ENCODE results near the gene PCBP4. TPM values are rescaled to one million over a fixed set of nuclear protein-coding genes. Genes with fewer than 3 reads are reported as not detected.

The PCBP4 gene
- total RNA-seq, 1 experiment from 2014 or later = 28.7 TPM

DNA sequence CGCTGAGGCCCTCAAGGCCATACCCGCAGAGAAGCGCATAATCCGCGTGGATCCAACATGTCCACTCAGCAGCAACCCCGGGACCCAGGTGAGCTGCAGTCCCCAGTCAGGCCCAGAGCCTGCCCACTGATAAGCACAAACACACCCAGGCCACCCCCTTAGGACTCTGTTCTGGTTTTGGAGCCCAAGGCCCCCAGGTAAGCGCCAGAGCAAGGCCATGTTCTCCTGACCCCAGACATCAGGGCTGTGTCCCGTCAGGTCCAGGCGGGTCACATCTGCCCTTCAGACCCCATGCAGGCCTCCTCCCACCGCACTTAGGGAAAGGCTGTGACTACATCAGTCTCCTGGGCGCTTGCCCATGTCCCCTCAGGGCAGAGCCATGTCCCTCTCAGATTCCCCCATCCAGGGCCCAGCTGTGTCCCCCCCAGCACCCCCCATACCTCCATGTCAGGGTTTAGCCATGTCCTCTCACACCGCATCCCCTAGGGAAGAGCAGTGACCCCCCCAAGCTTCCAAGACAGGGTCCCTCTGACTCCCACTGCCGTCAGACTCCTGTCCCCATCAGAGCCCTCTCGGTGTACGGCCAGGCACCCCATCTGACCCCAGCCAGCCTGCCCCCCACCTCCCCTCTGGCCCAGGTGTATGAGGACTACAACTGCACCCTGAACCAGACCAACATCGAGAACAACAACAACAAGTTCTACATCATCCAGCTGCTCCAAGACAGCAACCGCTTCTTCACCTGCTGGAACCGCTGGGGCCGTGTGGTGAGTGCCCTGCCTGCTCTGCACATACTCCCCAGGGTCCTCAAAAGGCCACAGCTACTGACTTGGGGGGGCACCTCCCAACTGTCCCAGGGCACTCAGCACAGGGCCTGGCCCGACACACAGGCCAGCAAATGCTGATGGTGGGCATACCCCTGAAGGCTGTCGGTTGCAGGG is 23.5 kb downstream of the PCBP4 start:
- peaks cover 17% of the 10 kb centered on the region for H3K4me1 Mint-ChIP-seq
- ChIA-PET POLR2A (interaction anchor here (1.3 kb wide), 1 partner anchor 48 kb away, joined by 4 read pairs; no protein-coding TSS in a partner anchor), CTCF (interaction anchor here (1.1 to 3.4 kb wide), 7 partner anchors 11 to 124 kb away, joined by 7 to 49 read pairs (median 14); partner anchors contain the start of genes ABHD14A, ABHD14B, ACY1 and GPR62)
- no peak overlapping the region for H3K27ac Mint-ChIP-seq
- H3K27me3 Mint-ChIP-seq (ENCODE audit: low read depth) = peaks cover 9% of the 10 kb centered on the region
- H3K36me3 Mint-ChIP-seq = peaks cover 12% of the 10 kb centered on the region
- DNase-seq (ENCODE audit: low spot score) (peak; percentile 10), ATAC-seq (no peak)
- no peaks in the 10 kb centered on the region for H3K9me3 Mint-ChIP-seq
- H3K4me3 Mint-ChIP-seq = no peak overlapping the region
- TF ChIP-seq ZNF263 (CRISPR knock-in tag; IDR thresholded peaks at IDR 0.05; ENCODE audit: low read depth) (no peak), IRF2 (CRISPR knock-in tag; IDR thresholded peaks at IDR 0.05; ENCODE audit: borderline replicate concordance, low read depth) (no peak), GABPB1 (CRISPR knock-in tag; IDR thresholded peaks at IDR 0.05) (no peak), ETV6 (CRISPR knock-in tag; IDR thresholded peaks at IDR 0.05) (no peak)
- TF ChIP-seq, protein P1, sequence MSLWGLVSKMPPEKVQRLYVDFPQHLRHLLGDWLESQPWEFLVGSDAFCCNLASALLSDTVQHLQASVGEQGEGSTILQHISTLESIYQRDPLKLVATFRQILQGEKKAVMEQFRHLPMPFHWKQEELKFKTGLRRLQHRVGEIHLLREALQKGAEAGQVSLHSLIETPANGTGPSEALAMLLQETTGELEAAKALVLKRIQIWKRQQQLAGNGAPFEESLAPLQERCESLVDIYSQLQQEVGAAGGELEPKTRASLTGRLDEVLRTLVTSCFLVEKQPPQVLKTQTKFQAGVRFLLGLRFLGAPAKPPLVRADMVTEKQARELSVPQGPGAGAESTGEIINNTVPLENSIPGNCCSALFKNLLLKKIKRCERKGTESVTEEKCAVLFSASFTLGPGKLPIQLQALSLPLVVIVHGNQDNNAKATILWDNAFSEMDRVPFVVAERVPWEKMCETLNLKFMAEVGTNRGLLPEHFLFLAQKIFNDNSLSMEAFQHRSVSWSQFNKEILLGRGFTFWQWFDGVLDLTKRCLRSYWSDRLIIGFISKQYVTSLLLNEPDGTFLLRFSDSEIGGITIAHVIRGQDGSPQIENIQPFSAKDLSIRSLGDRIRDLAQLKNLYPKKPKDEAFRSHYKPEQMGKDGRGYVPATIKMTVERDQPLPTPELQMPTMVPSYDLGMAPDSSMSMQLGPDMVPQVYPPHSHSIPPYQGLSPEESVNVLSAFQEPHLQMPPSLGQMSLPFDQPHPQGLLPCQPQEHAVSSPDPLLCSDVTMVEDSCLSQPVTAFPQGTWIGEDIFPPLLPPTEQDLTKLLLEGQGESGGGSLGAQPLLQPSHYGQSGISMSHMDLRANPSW (CRISPR knock-in tag; conservative IDR thresholded peaks at IDR 0.05; ENCODE audit: low read depth) = no peak
- TF ChIP-seq, protein P2, sequence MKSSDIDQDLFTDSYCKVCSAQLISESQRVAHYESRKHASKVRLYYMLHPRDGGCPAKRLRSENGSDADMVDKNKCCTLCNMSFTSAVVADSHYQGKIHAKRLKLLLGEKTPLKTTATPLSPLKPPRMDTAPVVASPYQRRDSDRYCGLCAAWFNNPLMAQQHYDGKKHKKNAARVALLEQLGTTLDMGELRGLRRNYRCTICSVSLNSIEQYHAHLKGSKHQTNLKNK (CRISPR knock-in tag; IDR thresholded peaks at IDR 0.05) = no peak
- TF ChIP-seq, protein P3, sequence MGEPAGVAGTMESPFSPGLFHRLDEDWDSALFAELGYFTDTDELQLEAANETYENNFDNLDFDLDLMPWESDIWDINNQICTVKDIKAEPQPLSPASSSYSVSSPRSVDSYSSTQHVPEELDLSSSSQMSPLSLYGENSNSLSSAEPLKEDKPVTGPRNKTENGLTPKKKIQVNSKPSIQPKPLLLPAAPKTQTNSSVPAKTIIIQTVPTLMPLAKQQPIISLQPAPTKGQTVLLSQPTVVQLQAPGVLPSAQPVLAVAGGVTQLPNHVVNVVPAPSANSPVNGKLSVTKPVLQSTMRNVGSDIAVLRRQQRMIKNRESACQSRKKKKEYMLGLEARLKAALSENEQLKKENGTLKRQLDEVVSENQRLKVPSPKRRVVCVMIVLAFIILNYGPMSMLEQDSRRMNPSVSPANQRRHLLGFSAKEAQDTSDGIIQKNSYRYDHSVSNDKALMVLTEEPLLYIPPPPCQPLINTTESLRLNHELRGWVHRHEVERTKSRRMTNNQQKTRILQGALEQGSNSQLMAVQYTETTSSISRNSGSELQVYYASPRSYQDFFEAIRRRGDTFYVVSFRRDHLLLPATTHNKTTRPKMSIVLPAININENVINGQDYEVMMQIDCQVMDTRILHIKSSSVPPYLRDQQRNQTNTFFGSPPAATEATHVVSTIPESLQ (CRISPR knock-in tag; IDR thresholded peaks at IDR 0.05) = no peak
- TF ChIP-seq, protein P4, sequence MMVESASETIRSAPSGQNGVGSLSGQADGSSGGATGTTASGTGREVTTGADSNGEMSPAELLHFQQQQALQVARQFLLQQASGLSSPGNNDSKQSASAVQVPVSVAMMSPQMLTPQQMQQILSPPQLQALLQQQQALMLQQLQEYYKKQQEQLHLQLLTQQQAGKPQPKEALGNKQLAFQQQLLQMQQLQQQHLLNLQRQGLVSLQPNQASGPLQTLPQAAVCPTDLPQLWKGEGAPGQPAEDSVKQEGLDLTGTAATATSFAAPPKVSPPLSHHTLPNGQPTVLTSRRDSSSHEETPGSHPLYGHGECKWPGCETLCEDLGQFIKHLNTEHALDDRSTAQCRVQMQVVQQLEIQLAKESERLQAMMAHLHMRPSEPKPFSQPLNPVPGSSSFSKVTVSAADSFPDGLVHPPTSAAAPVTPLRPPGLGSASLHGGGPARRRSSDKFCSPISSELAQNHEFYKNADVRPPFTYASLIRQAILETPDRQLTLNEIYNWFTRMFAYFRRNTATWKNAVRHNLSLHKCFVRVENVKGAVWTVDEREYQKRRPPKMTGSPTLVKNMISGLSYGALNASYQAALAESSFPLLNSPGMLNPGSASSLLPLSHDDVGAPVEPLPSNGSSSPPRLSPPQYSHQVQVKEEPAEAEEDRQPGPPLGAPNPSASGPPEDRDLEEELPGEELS (CRISPR knock-in tag; IDR thresholded peaks at IDR 0.05) = no peak
- TF ChIP-seq, protein P5, sequence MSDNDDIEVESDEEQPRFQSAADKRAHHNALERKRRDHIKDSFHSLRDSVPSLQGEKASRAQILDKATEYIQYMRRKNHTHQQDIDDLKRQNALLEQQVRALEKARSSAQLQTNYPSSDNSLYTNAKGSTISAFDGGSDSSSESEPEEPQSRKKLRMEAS (CRISPR knock-in tag; IDR thresholded peaks at IDR 0.05) = no peak

DNA sequence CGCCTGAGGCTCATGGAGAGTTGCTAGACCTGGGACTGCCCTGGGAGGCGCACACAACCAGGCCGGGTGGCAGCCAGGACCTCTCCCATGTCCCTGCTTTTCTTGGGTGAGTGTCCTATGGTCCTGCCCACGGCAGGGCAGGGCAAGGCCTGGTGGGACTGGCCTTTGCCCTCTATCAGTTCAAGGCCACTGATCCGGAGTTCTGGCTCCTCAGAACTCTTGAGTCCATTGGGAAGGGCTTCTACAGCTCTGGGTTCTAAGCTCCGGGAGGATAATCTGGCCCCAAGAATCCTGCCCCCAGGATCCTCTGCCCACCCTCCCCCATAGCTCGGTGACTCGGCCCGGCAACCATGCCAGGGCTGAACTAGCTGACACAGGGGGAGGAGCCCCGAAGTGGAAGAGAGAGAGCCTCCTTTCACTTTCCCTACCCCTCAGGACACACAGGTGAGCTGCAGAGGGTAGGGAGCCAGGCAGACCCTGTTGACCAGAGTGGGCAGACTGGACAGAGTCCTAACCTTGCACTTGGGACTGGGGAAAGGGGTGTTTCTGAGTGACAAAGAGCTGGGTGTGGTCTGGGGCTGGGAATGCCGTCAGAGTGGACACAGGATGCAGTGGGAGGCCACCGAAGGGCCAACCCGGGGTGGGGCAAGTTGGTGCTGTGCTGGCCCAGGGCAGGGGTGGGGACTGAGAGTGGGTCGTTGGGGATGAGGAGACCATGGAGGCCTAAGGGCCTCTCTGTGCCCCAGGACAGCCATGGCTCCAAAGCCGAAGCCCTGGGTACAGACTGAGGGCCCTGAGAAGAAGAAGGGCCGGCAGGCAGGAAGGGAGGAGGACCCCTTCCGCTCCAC is 24.4 kb downstream of the PCBP4 start:
- Mint-ChIP-seq H3K27ac (no peak overlapping the region), H3K4me3 (peak overlapping the region; percentile 91), H3K9me3 (no peaks in the 10 kb centered on the region), H3K27me3 (ENCODE audit: low read depth) (no peaks in the 10 kb centered on the region; the same call in 1 of the 2 replicates), H3K4me1 (peaks cover 17% of the 10 kb centered on the region), H3K36me3 (peaks cover 19% of the 10 kb centered on the region)
- no peak for ATAC-seq
- CTCF ChIA-PET = interaction anchor here (0.6 to 3.4 kb wide), 13 partner anchors 12 to 233 kb away, joined by 3 to 49 read pairs (median 7); partner anchors contain the start of genes ABHD14A, ABHD14B, ACY1 and GPR62
- peak; percentile 11 for DNase-seq (ENCODE audit: low spot score)
- POLR2A ChIA-PET = interaction anchor here (1.3 to 2.5 kb wide), 2 partner anchors 26 to 49 kb away, joined by 4 to 19 read pairs; partner anchors contain the start of gene PCBP4
- TF ChIP-seq GABPB1 (CRISPR knock-in tag; IDR thresholded peaks at IDR 0.05) = peak; percentile 69
- TF ChIP-seq ZNF396 (CRISPR knock-in tag; IDR thresholded peaks at IDR 0.05; ENCODE audit: borderline replicate concordance) = no peak
- no peak for TF ChIP-seq NFE2L1 (CRISPR knock-in tag; IDR thresholded peaks at IDR 0.05)
- no peak for TF ChIP-seq EMX1 (CRISPR knock-in tag; IDR thresholded peaks at IDR 0.05)
- TF ChIP-seq, protein P6, sequence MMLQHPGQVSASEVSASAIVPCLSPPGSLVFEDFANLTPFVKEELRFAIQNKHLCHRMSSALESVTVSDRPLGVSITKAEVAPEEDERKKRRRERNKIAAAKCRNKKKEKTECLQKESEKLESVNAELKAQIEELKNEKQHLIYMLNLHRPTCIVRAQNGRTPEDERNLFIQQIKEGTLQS (CRISPR knock-in tag; conservative IDR thresholded peaks at IDR 0.05) = no peak
- TF ChIP-seq, protein P7, sequence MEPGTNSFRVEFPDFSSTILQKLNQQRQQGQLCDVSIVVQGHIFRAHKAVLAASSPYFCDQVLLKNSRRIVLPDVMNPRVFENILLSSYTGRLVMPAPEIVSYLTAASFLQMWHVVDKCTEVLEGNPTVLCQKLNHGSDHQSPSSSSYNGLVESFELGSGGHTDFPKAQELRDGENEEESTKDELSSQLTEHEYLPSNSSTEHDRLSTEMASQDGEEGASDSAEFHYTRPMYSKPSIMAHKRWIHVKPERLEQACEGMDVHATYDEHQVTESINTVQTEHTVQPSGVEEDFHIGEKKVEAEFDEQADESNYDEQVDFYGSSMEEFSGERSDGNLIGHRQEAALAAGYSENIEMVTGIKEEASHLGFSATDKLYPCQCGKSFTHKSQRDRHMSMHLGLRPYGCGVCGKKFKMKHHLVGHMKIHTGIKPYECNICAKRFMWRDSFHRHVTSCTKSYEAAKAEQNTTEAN (CRISPR knock-in tag; IDR thresholded peaks at IDR 0.05) = peak; percentile 6; the same call in 1 of the 2 replicates
